ENCODE results near the gene PRR7. TPM values are rescaled to one million over a fixed set of nuclear protein-coding genes. Genes with fewer than 3 reads are reported as not detected.
A peak's percentile ranks its signal among the peaks of the same experiment; 100 is the strongest.

The PRR7 gene
- total and polyA plus RNA-seq, 9 donors, result 0.51 to 11.4 (median 2.0) TPM; not detected in 1

- TF ChIP-seq EP300 (IDR thresholded peaks at IDR 0.05) (no peak), POLR2A (IDR thresholded peaks at IDR 0.05) (no peak), CTCF (IDR thresholded peaks at IDR 0.05) (no peak)
- H3K9me3 ChIP-seq, result no peaks in the 10 kb centered on the region
- no peak for DNase-seq
- H3K27me3 ChIP-seq, result no peaks in the 10 kb centered on the region
- intact Hi-C loops (cut with DNase I), result no loop called here
- no peak overlapping the region for H3K27ac ChIP-seq
- H3K36me3 ChIP-seq, result no peaks in the 10 kb centered on the region
- H3K4me3 ChIP-seq, result no peak overlapping the region
- no peaks in the 10 kb centered on the region for H3K4me1 ChIP-seq (ENCODE audit: insufficient read depth)
- 74 to 82% (median 76%) methylated on average over 20 of the region's 20 CpGs for WGBS, 3 donors
Observed at GRCh38 chr5:177434942-177435738, 11.5 kb upstream of the PRR7 start.

GRCh38 chr5:177435847-177436536 lies 10.6 kb upstream of the PRR7 start:
- no peaks in the 10 kb centered on the region for H3K36me3 ChIP-seq

GRCh38 chr5:177437623-177438022 lies 9.0 kb upstream of the PRR7 start:
- Histone ChIP-seq H3K4me3 (no peak overlapping the region), H3K27ac (no peak overlapping the region), H3K9me3 (no peaks in the 10 kb centered on the region), H3K4me1 (ENCODE audit: insufficient read depth) (no peaks in the 10 kb centered on the region), H3K27me3 (no peaks in the 10 kb centered on the region), H3K36me3 (no peaks in the 10 kb centered on the region)
- intact Hi-C loops (cut with DNase I), result no loop called here
- DNase-seq, result no peak
- 69 to 80% (median 72%) methylated on average over 4 of the region's 4 CpGs for WGBS, 3 donors
- TF ChIP-seq CTCF (IDR thresholded peaks at IDR 0.05) (no peak), EP300 (IDR thresholded peaks at IDR 0.05) (no peak), POLR2A (IDR thresholded peaks at IDR 0.05) (no peak)

More at GRCh38 chr5:177435847-177436536, 10.6 kb upstream of the PRR7 start:
- H3K4me1 ChIP-seq (ENCODE audit: insufficient read depth), result no peaks in the 10 kb centered on the region
- TF ChIP-seq POLR2A (IDR thresholded peaks at IDR 0.05) (no peak), CTCF (IDR thresholded peaks at IDR 0.05) (no peak), EP300 (IDR thresholded peaks at IDR 0.05) (no peak)
- 93 to 94% (median 94%) methylated on average over 37 of the region's 37 CpGs for WGBS, 3 donors
- H3K4me3 ChIP-seq, result no peak overlapping the region
- H3K9me3 ChIP-seq, result no peaks in the 10 kb centered on the region
- DNase-seq, result peak in 1 of 5 donors; percentile 28
- H3K27me3 ChIP-seq, result no peaks in the 10 kb centered on the region
- intact Hi-C loops (cut with DNase I), result no loop called here
- H3K27ac ChIP-seq, result no peak overlapping the region

GRCh38 chr5:177438468-177438867 lies 8.1 kb upstream of the PRR7 start:
- TF ChIP-seq CTCF (IDR thresholded peaks at IDR 0.05), result no peak
- no peak for TF ChIP-seq POLR2A (IDR thresholded peaks at IDR 0.05)
- no peak for TF ChIP-seq EP300 (IDR thresholded peaks at IDR 0.05)
- no peaks in the 10 kb centered on the region for H3K4me1 ChIP-seq (ENCODE audit: insufficient read depth)
- intact Hi-C loops (cut with DNase I), result no loop called here
- H3K4me3 ChIP-seq, result no peak overlapping the region
- 87 to 89% (median 88%) methylated on average over 10 of the region's 10 CpGs for WGBS, 3 donors
- no peaks in the 10 kb centered on the region for H3K27me3 ChIP-seq
- no peak overlapping the region for H3K27ac ChIP-seq
- H3K36me3 ChIP-seq, result no peaks in the 10 kb centered on the region
- H3K9me3 ChIP-seq, result no peaks in the 10 kb centered on the region
- no peak for DNase-seq
